Measurements from ENCODE around the gene INPP5A.

GRCh38 chr10:132763545-132763944 lies 226.0 kb downstream of the INPP5A start:
- TF ChIP-seq POU2F2 (IDR thresholded peaks at IDR 0.05; ENCODE audit: low read depth, low read length) (no peak), POLR2A (IDR thresholded peaks at IDR 0.05; ENCODE audit: low read depth, low read length) (no peak), POLR2AphosphoS5 (IDR thresholded peaks at IDR 0.05; ENCODE audit: low read depth, low read length) (no peak)
